A673 (cell line): ENCODE data around the gene SLC50A1.

ENCODE experiments used
- EZH2 ChIP-seq: fragments of 200-600 bp; sonication (generic); IDR thresholded peaks from 2 replicates; pipeline ENCODE4 v1.6.1; 2017; ENCODE audit warnings: borderline replicate concordance, low read depth, mild to moderate bottlenecking, mixed read lengths, antibody characterized with exemption, low read length; ENCODE audit not compliant: poor library complexity, severe bottlenecking
- TF ChIP-seq, protein P1 (sequence below): fragments of 300-800, 200-600 bp; sonication (generic); conservative IDR thresholded peaks from 2 replicates; pipeline ENCODE4 v1.5.1; 2017; ENCODE audit warnings: low read depth, mild to moderate bottlenecking, antibody characterized with exemption, low read length, moderate library complexity, mixed read lengths

GRCh38 chr1:155127105-155127966 is 8.3 kb upstream of the SLC50A1 start, which contains the start of gene EFNA1:
- TF ChIP-seq, protein P1, sequence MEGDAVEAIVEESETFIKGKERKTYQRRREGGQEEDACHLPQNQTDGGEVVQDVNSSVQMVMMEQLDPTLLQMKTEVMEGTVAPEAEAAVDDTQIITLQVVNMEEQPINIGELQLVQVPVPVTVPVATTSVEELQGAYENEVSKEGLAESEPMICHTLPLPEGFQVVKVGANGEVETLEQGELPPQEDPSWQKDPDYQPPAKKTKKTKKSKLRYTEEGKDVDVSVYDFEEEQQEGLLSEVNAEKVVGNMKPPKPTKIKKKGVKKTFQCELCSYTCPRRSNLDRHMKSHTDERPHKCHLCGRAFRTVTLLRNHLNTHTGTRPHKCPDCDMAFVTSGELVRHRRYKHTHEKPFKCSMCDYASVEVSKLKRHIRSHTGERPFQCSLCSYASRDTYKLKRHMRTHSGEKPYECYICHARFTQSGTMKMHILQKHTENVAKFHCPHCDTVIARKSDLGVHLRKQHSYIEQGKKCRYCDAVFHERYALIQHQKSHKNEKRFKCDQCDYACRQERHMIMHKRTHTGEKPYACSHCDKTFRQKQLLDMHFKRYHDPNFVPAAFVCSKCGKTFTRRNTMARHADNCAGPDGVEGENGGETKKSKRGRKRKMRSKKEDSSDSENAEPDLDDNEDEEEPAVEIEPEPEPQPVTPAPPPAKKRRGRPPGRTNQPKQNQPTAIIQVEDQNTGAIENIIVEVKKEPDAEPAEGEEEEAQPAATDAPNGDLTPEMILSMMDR = no peak
- TF ChIP-seq EZH2 = no peak
